HCT116 (cell line): ENCODE data around the gene ABCG5. TPM values are rescaled to one million over a fixed set of nuclear protein-coding genes. Genes with fewer than 3 reads are reported as not detected.

Experiments used
- ATAC-seq: fragments of 200-7000 bp; cut with Tn5 transposase; 2 replicates; pipeline ENCODE4 v1.9.1; 2020; ENCODE audit warnings: mild to moderate bottlenecking, moderate library complexity
- BruUV-seq: library from RNA; stranded (reverse); fragments of 400-500 nt; replicated peaks from 2 replicates; lab custom pipeline; 2021; lab: Mats Ljungman, UMichigan
- CTCF ChIA-PET: fragments of 300-600 bp; sonication (Branson Sonifier 250); formaldehyde crosslinking; loops from one replicate; lab custom pipeline; 2021; ENCODE audit warnings: antibody characterized with exemption; lab: Charles Lee
- POLR2A ChIA-PET: fragments of 300-600, 350-600 bp; sonication (Branson Sonifier 250); formaldehyde crosslinking; loops from one replicate; lab custom pipeline; 2021; ENCODE audit warnings: antibody characterized with exemption; lab: Charles Lee
- RAD21 ChIA-PET, 2 experiments: fragments of 300-600 bp; sonication (Branson Sonifier 250); formaldehyde crosslinking; loops; one replicate each; lab custom pipeline; 2023; ENCODE audit warnings: low total read pairs in 2 of 2; ENCODE audit not compliant: uncharacterized antibody in 2 of 2, unreplicated experiment in 2 of 2, low non-redundant PET in 1 of 2; lab: Charles Lee
- DNase-seq: peaks from one replicate; pipeline ENCODE4 v3.0.0-alpha.2; 2010; ENCODE audit warnings: low read depth, low spot score
- H2AFZ ChIP-seq: fragments of 200-600 bp; shearing (Covaris generic), sonication (generic); 2 replicates; pipeline ENCODE4 v1.6.1; 2017; ENCODE audit warnings: low read depth, mixed run types, mixed read lengths, antibody characterized with exemption, low read length; ENCODE audit not compliant: poor library complexity, severe bottlenecking
- H3K27ac ChIP-seq: 2 replicates; pipeline ENCODE4 v1.5.1; 2012; ENCODE audit warnings: low read depth, low read length
- H3K27me3 ChIP-seq: fragments of 200-600 bp; sonication (generic); 2 replicates; pipeline ENCODE4 v1.6.1; 2016; ENCODE audit warnings: mixed run types, low read length, mixed read lengths; ENCODE audit not compliant: insufficient read depth
- H3K36me3 ChIP-seq, 2 experiments: fragments of 200-500 bp in 1 of 2; fragments of 200-600 bp in 1 of 2; sonication (Bioruptor generic) in 1 of 2; sonication (generic) in 1 of 2; 2 replicates each; pipeline versions ENCODE4 v1.5.1 to v1.6.1; 2014 to 2016; ENCODE audit warnings: low read length in 2 of 2, inconsistent platforms in 1 of 2, mixed read lengths in 1 of 2, mixed run types in 1 of 2; ENCODE audit not compliant: insufficient read depth in 2 of 2, control insufficient read depth in 1 of 2
- H3K4me1 ChIP-seq, 2 experiments: fragments of 200-600 bp in 1 of 2; sonication (generic) in 1 of 2; 2 replicates each; pipeline versions ENCODE4 v1.5.1 to v1.6.1; 2012 to 2017; ENCODE audit warnings: low read length in 2 of 2, inconsistent platforms in 1 of 2, mild to moderate bottlenecking in 1 of 2, mixed read lengths in 1 of 2, mixed run types in 1 of 2, moderate library complexity in 1 of 2; ENCODE audit not compliant: insufficient read depth in 2 of 2, control insufficient read depth in 1 of 2
- H3K4me2 ChIP-seq: fragments of 200-600 bp; sonication (generic); 2 replicates; pipeline ENCODE4 v1.6.1; 2017; ENCODE audit warnings: mixed run types, low read length, mixed read lengths
- H3K4me3 ChIP-seq, 2 experiments: fragments of 200-600 bp in 1 of 2; sonication (generic) in 1 of 2; replicated peaks in 1 of 2; 2 replicates each; pipeline ENCODE4 v1.5.1; 2011 to 2016; ENCODE audit warnings: low read length in 2 of 2, control low read depth in 1 of 2, low read depth in 1 of 2, mild to moderate bottlenecking in 1 of 2, mixed read lengths in 1 of 2, mixed run types in 1 of 2
- H3K79me2 ChIP-seq: fragments of 200-600 bp; sonication (generic); 2 replicates; pipeline ENCODE4 v1.6.1; 2017; ENCODE audit warnings: mild to moderate bottlenecking, mixed run types, low read length, moderate library complexity, mixed read lengths; ENCODE audit not compliant: insufficient read depth
- H3K9ac ChIP-seq: fragments of 200-600 bp; sonication (generic); 2 replicates; pipeline ENCODE4 v1.6.1; 2016; ENCODE audit warnings: low read length, mixed read lengths
- H3K9me2 ChIP-seq: fragments of 200-600 bp; sonication (generic), shearing (Covaris generic); 2 replicates; pipeline ENCODE4 v1.6.1; 2017; ENCODE audit warnings: mixed run types, mild to moderate bottlenecking, moderate library complexity; ENCODE audit not compliant: insufficient read depth
- H3K9me3 ChIP-seq, 2 experiments: fragments of 200-500 bp in 1 of 2; fragments of 200-600 bp in 1 of 2; sonication (Bioruptor generic) in 1 of 2; sonication (generic) in 1 of 2; 2 replicates each; pipeline ENCODE4 v1.6.1; 2014 to 2017; ENCODE audit warnings: low read length in 2 of 2, mixed read lengths in 2 of 2, inconsistent platforms in 1 of 2, low read depth in 1 of 2, mild to moderate bottlenecking in 1 of 2, mixed run types in 1 of 2, moderate library complexity in 1 of 2; ENCODE audit not compliant: control insufficient read depth in 1 of 2, insufficient read depth in 1 of 2
- H4K20me1 ChIP-seq: fragments of 200-600 bp; sonication (generic), shearing (Covaris generic); 2 replicates; pipeline ENCODE4 v1.6.1; 2017; ENCODE audit warnings: mixed run types, mild to moderate bottlenecking, moderate library complexity; ENCODE audit not compliant: insufficient read depth
- ATF3 ChIP-seq: IDR thresholded peaks from 2 replicates; pipeline ENCODE4 v1.6.1; 2012
- CBX3 ChIP-seq: IDR thresholded peaks from 2 replicates; pipeline ENCODE4 v1.6.1; 2012; ENCODE audit warnings: low read depth
- EGR1 ChIP-seq: IDR thresholded peaks from 2 replicates; pipeline ENCODE4 v1.6.1; 2012; ENCODE audit warnings: low read depth
- ELF1 ChIP-seq: IDR thresholded peaks from 2 replicates; pipeline ENCODE4 v1.6.1; 2012; ENCODE audit warnings: low read depth, borderline replicate concordance
- EZH2 ChIP-seq: fragments of 200-600 bp; sonication (generic); IDR thresholded peaks from 2 replicates; pipeline ENCODE4 v1.6.1; 2017; ENCODE audit warnings: antibody characterized with exemption, mixed run types
- EZH2phosphoT487 ChIP-seq: fragments of 200-600 bp; IDR thresholded peaks from 2 replicates; pipeline ENCODE4 v1.6.1; 2018; ENCODE audit warnings: antibody characterized with exemption, borderline replicate concordance
- FOSL1 ChIP-seq: IDR thresholded peaks from 2 replicates; pipeline ENCODE4 v1.6.1; 2012; ENCODE audit warnings: low read depth
- JUND ChIP-seq: IDR thresholded peaks from 2 replicates; pipeline ENCODE4 v1.6.1; 2012
- POLR2AphosphoS5 ChIP-seq: IDR thresholded peaks from 2 replicates; pipeline ENCODE4 v1.6.1; 2011; ENCODE audit warnings: mild to moderate bottlenecking, low read depth, low read length, moderate library complexity
- RAD21 ChIP-seq: IDR thresholded peaks from 2 replicates; pipeline ENCODE4 v1.6.1; 2012; ENCODE audit warnings: low read depth, mild to moderate bottlenecking
- SIN3A ChIP-seq: IDR thresholded peaks from 2 replicates; pipeline ENCODE4 v1.6.1; 2012; ENCODE audit warnings: low read depth
- SRF ChIP-seq: IDR thresholded peaks from 2 replicates; pipeline ENCODE4 v1.6.1; 2012; ENCODE audit warnings: low read depth
- TCF7L2 ChIP-seq: IDR thresholded peaks from 2 replicates; pipeline ENCODE4 v1.7.0; 2011; ENCODE audit warnings: borderline replicate concordance, inconsistent platforms; ENCODE audit not compliant: insufficient read depth, insufficient read length; ENCODE audit errors: extremely low read depth
- intact Hi-C: fragments of 100-400 bp; cut with micrococcal nuclease; formaldehyde crosslinking; loops from 2 replicates; pipeline ENCODE4 v1.10.0; 2022
- total RNA-seq: library from RNA; stranded (reverse); gene quantifications from one replicate; pipeline ENCODE4 v1.2.1, GENCODE V29; 2021; ENCODE audit not compliant: unreplicated experiment
- TF ChIP-seq, protein P1 (sequence below), 3 experiments: fragments of 200-600 bp in 1 of 3; sonication (generic) in 1 of 3; IDR thresholded peaks in 2 of 3; conservative IDR thresholded peaks in 1 of 3; 2 replicates each; pipeline ENCODE4 v1.5.1; 2012 to 2017; ENCODE audit warnings: low read depth in 2 of 3, low read length in 2 of 3, antibody characterized with exemption in 1 of 3, borderline replicate concordance in 1 of 3, control low read depth in 1 of 3, mild to moderate bottlenecking in 1 of 3, mixed read lengths in 1 of 3, mixed run types in 1 of 3, moderate library complexity in 1 of 3; ENCODE audit not compliant: insufficient read depth in 1 of 3
- TF ChIP-seq, protein P2 (sequence below): IDR thresholded peaks from 2 replicates; pipeline ENCODE4 v1.6.1; 2012; ENCODE audit warnings: low read depth
- TF ChIP-seq, protein P3 (sequence below): IDR thresholded peaks from 2 replicates; pipeline ENCODE4 v1.6.1; 2012

The ABCG5 gene
- total RNA-seq, 1 experiment from 2014 or later, result not detected

GRCh38 chr2:43788646-43789045 is 50.0 kb downstream of the ABCG5 start:
- Histone ChIP-seq H3K4me3 (no peak overlapping the region), H3K9ac (no peak overlapping the region), H4K20me1 (no peaks in the 10 kb centered on the region), H3K27me3 (no peaks in the 10 kb centered on the region), H3K9me2 (no peaks in the 10 kb centered on the region), H3K27ac (no peak overlapping the region), H3K79me2 (no peaks in the 10 kb centered on the region), H3K36me3 (no peaks in the 10 kb centered on the region; a peak in 1 of 4 replicates)
- intact Hi-C loops, result no loop called here
- no TSS peak for BruUV-seq
- RAD21 ChIA-PET, result no interaction called here
- TF ChIP-seq SRF (no peak), POLR2AphosphoS5 (no peak), EGR1 (no peak), ATF3 (no peak)
- TF ChIP-seq, all 23 proteins: peak for 0
- Histone ChIP-seq H2AFZ (no peak overlapping the region), H3K4me1 (peaks cover 0 to 5% of the 10 kb centered on the region in 2 experiments; a peak in 1 of 4 replicates), H3K4me2 (no peak overlapping the region), H3K9me3 (no peaks in the 10 kb centered on the region)
- ATAC-seq (no peak), DNase-seq (no peak)
- ChIA-PET CTCF (no interaction called here), POLR2A (no interaction called here)

GRCh38 chr2:43787895-43788294 is 50.7 kb downstream of the ABCG5 start:
- Histone ChIP-seq H3K9me3 (no peaks in the 10 kb centered on the region), H2AFZ (no peak overlapping the region), H4K20me1 (no peaks in the 10 kb centered on the region), H3K4me2 (no peak overlapping the region), H3K4me3 (no peak overlapping the region), H3K79me2 (no peaks in the 10 kb centered on the region), H3K4me1 (peaks cover 0 to 5% of the 10 kb centered on the region in 2 experiments; a peak in 1 of 4 replicates), H3K27ac (no peak overlapping the region), H3K9ac (no peak overlapping the region), H3K9me2 (no peaks in the 10 kb centered on the region), H3K36me3 (no peaks in the 10 kb centered on the region; a peak in 1 of 4 replicates), H3K27me3 (no peaks in the 10 kb centered on the region)
- ChIA-PET POLR2A (no interaction called here), RAD21 (no interaction called here), CTCF (no interaction called here)
- intact Hi-C loops, result no loop called here
- ATAC-seq (no peak), DNase-seq (no peak)
- BruUV-seq, result no TSS peak
- no peak for TF ChIP-seq CBX3
- no peak for TF ChIP-seq TCF7L2
- no peak for TF ChIP-seq FOSL1
- TF ChIP-seq RAD21, result no peak
- TF ChIP-seq, protein P1, sequence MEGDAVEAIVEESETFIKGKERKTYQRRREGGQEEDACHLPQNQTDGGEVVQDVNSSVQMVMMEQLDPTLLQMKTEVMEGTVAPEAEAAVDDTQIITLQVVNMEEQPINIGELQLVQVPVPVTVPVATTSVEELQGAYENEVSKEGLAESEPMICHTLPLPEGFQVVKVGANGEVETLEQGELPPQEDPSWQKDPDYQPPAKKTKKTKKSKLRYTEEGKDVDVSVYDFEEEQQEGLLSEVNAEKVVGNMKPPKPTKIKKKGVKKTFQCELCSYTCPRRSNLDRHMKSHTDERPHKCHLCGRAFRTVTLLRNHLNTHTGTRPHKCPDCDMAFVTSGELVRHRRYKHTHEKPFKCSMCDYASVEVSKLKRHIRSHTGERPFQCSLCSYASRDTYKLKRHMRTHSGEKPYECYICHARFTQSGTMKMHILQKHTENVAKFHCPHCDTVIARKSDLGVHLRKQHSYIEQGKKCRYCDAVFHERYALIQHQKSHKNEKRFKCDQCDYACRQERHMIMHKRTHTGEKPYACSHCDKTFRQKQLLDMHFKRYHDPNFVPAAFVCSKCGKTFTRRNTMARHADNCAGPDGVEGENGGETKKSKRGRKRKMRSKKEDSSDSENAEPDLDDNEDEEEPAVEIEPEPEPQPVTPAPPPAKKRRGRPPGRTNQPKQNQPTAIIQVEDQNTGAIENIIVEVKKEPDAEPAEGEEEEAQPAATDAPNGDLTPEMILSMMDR (IDR thresholded peaks at IDR 0.05 in 2 of 3, conservative IDR thresholded peaks at IDR 0.05 in 1 of 3; ENCODE audit: borderline replicate concordance in 1 of 3, insufficient read depth in 1 of 3, low read depth in 2 of 3, low read length in 2 of 3), result no peak
- TF ChIP-seq EZH2, result no peak
- no peak for TF ChIP-seq ELF1
- TF ChIP-seq, protein P2, sequence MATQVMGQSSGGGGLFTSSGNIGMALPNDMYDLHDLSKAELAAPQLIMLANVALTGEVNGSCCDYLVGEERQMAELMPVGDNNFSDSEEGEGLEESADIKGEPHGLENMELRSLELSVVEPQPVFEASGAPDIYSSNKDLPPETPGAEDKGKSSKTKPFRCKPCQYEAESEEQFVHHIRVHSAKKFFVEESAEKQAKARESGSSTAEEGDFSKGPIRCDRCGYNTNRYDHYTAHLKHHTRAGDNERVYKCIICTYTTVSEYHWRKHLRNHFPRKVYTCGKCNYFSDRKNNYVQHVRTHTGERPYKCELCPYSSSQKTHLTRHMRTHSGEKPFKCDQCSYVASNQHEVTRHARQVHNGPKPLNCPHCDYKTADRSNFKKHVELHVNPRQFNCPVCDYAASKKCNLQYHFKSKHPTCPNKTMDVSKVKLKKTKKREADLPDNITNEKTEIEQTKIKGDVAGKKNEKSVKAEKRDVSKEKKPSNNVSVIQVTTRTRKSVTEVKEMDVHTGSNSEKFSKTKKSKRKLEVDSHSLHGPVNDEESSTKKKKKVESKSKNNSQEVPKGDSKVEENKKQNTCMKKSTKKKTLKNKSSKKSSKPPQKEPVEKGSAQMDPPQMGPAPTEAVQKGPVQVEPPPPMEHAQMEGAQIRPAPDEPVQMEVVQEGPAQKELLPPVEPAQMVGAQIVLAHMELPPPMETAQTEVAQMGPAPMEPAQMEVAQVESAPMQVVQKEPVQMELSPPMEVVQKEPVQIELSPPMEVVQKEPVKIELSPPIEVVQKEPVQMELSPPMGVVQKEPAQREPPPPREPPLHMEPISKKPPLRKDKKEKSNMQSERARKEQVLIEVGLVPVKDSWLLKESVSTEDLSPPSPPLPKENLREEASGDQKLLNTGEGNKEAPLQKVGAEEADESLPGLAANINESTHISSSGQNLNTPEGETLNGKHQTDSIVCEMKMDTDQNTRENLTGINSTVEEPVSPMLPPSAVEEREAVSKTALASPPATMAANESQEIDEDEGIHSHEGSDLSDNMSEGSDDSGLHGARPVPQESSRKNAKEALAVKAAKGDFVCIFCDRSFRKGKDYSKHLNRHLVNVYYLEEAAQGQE, result no peak
- no peak for TF ChIP-seq EZH2phosphoT487
- no peak for TF ChIP-seq SIN3A
- no peak for TF ChIP-seq ATF3
- TF ChIP-seq, protein P3, sequence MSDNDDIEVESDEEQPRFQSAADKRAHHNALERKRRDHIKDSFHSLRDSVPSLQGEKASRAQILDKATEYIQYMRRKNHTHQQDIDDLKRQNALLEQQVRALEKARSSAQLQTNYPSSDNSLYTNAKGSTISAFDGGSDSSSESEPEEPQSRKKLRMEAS, result no peak
- no peak for TF ChIP-seq JUND
